ENCODE measurements around the gene MPPED2.

The MPPED2 gene

GRCh38 chr11:30458541-30458940 lies 127.6 kb downstream of the MPPED2 start:
- Histone ChIP-seq H3K9me3 (ENCODE audit: control insufficient read depth, insufficient read depth, low read length) (no peaks in the 10 kb centered on the region), H3K27ac (ENCODE audit: low read length) (no peak overlapping the region), H3K4me3 (ENCODE audit: low read length) (no peak overlapping the region), H3K27me3 (ENCODE audit: control insufficient read depth, insufficient read depth, low read length) (no peaks in the 10 kb centered on the region), H3K36me3 (ENCODE audit: control insufficient read depth, insufficient read depth, low read length) (no peaks in the 10 kb centered on the region), H3K4me1 (ENCODE audit: control insufficient read depth, insufficient read depth, low read length) (0 out of 2 replicates have a peak, but pooled peaks cover 3% of the 10 kb centered on the region)
- no CpG with 5 or more reads among the region's 3 CpGs for WGBS (ENCODE audit: insufficient coverage, insufficient read length)
- no peak for DNase-seq (ENCODE audit: low read depth, low spot score)

- Histone ChIP-seq H3K9me3 (ENCODE audit: control insufficient read depth, insufficient read depth, low read length) (no peaks in the 10 kb centered on the region), H3K4me3 (ENCODE audit: low read length) (no peak overlapping the region), H3K27ac (ENCODE audit: low read length) (no peak overlapping the region), H3K36me3 (ENCODE audit: control insufficient read depth, insufficient read depth, low read length) (no peaks in the 10 kb centered on the region), H3K4me1 (ENCODE audit: control insufficient read depth, insufficient read depth, low read length) (peaks cover 7% of the 10 kb centered on the region), H3K27me3 (ENCODE audit: control insufficient read depth, insufficient read depth, low read length) (no peaks in the 10 kb centered on the region)
- no CpG with 5 or more reads among the region's 3 CpGs for WGBS (ENCODE audit: insufficient coverage, insufficient read length)
- DNase-seq (ENCODE audit: low read depth, low spot score) = no peak
Measured at GRCh38 chr11:30457087-30457486, 129.1 kb downstream of the MPPED2 start.

GRCh38 chr11:30455025-30455424 lies 131.1 kb downstream of the MPPED2 start:
- no CpG with 5 or more reads among the region's 2 CpGs for WGBS (ENCODE audit: insufficient coverage, insufficient read length)
- no peaks in the 10 kb centered on the region for H3K27me3 ChIP-seq (ENCODE audit: control insufficient read depth, insufficient read depth, low read length)
- H3K4me1 ChIP-seq (ENCODE audit: control insufficient read depth, insufficient read depth, low read length) = peaks cover 11% of the 10 kb centered on the region

GRCh38 chr11:30454541-30454940 lies 131.6 kb downstream of the MPPED2 start:
- Histone ChIP-seq H3K4me3 (ENCODE audit: low read length) (no peak overlapping the region), H3K36me3 (ENCODE audit: control insufficient read depth, insufficient read depth, low read length) (no peaks in the 10 kb centered on the region), H3K27me3 (ENCODE audit: control insufficient read depth, insufficient read depth, low read length) (no peaks in the 10 kb centered on the region), H3K27ac (ENCODE audit: low read length) (no peak overlapping the region), H3K4me1 (ENCODE audit: control insufficient read depth, insufficient read depth, low read length) (peaks cover 11% of the 10 kb centered on the region), H3K9me3 (ENCODE audit: control insufficient read depth, insufficient read depth, low read length) (no peaks in the 10 kb centered on the region)
- DNase-seq (ENCODE audit: low read depth, low spot score) = no peak
- WGBS (ENCODE audit: insufficient coverage, insufficient read length) = no CpG with 5 or more reads among the region's 2 CpGs

More at GRCh38 chr11:30455025-30455424, 131.1 kb downstream of the MPPED2 start:
- H3K36me3 ChIP-seq (ENCODE audit: control insufficient read depth, insufficient read depth, low read length) = no peaks in the 10 kb centered on the region
- no peak for DNase-seq (ENCODE audit: low read depth, low spot score)
- H3K27ac ChIP-seq (ENCODE audit: low read length) = no peak overlapping the region
- H3K9me3 ChIP-seq (ENCODE audit: control insufficient read depth, insufficient read depth, low read length) = no peaks in the 10 kb centered on the region
- H3K4me3 ChIP-seq (ENCODE audit: low read length) = no peak overlapping the region

GRCh38 chr11:30454111-30454510 lies 132.0 kb downstream of the MPPED2 start:
- WGBS (ENCODE audit: insufficient coverage, insufficient read length) = no CpG with 5 or more reads among the region's 5 CpGs
- no peaks in the 10 kb centered on the region for H3K36me3 ChIP-seq (ENCODE audit: control insufficient read depth, insufficient read depth, low read length)
- no peak overlapping the region for H3K27ac ChIP-seq (ENCODE audit: low read length)
- no peak for DNase-seq (ENCODE audit: low read depth, low spot score)
- peaks cover 11% of the 10 kb centered on the region for H3K4me1 ChIP-seq (ENCODE audit: control insufficient read depth, insufficient read depth, low read length)
- H3K9me3 ChIP-seq (ENCODE audit: control insufficient read depth, insufficient read depth, low read length) = no peaks in the 10 kb centered on the region
- H3K4me3 ChIP-seq (ENCODE audit: low read length) = no peak overlapping the region
- no peaks in the 10 kb centered on the region for H3K27me3 ChIP-seq (ENCODE audit: control insufficient read depth, insufficient read depth, low read length)

GRCh38 chr11:30453705-30454104 lies 132.4 kb downstream of the MPPED2 start:
- Histone ChIP-seq H3K4me1 (ENCODE audit: control insufficient read depth, insufficient read depth, low read length) (peaks cover 11% of the 10 kb centered on the region), H3K27me3 (ENCODE audit: control insufficient read depth, insufficient read depth, low read length) (no peaks in the 10 kb centered on the region), H3K9me3 (ENCODE audit: control insufficient read depth, insufficient read depth, low read length) (no peaks in the 10 kb centered on the region), H3K36me3 (ENCODE audit: control insufficient read depth, insufficient read depth, low read length) (no peaks in the 10 kb centered on the region), H3K4me3 (ENCODE audit: low read length) (no peak overlapping the region), H3K27ac (ENCODE audit: low read length) (no peak overlapping the region)
- no CpG with 5 or more reads among the region's 1 CpG for WGBS (ENCODE audit: insufficient coverage, insufficient read length)
- no peak for DNase-seq (ENCODE audit: low read depth, low spot score)

GRCh38 chr11:30452842-30453241 lies 133.3 kb downstream of the MPPED2 start:
- peaks cover 11% of the 10 kb centered on the region for H3K4me1 ChIP-seq (ENCODE audit: control insufficient read depth, insufficient read depth, low read length)
- no peak overlapping the region for H3K27ac ChIP-seq (ENCODE audit: low read length)
- no CpG with 5 or more reads among the region's 1 CpG for WGBS (ENCODE audit: insufficient coverage, insufficient read length)
- no peaks in the 10 kb centered on the region for H3K9me3 ChIP-seq (ENCODE audit: control insufficient read depth, insufficient read depth, low read length)
- DNase-seq (ENCODE audit: low read depth, low spot score) = no peak
- H3K36me3 ChIP-seq (ENCODE audit: control insufficient read depth, insufficient read depth, low read length) = no peaks in the 10 kb centered on the region
- no peaks in the 10 kb centered on the region for H3K27me3 ChIP-seq (ENCODE audit: control insufficient read depth, insufficient read depth, low read length)
- H3K4me3 ChIP-seq (ENCODE audit: low read length) = no peak overlapping the region

- no CpG with 5 or more reads among the region's 4 CpGs for WGBS (ENCODE audit: insufficient coverage, insufficient read length)
Measured at GRCh38 chr11:30452114-30452513, 134.0 kb downstream of the MPPED2 start.

GRCh38 chr11:30451626-30452025 lies 134.5 kb downstream of the MPPED2 start:
- WGBS (ENCODE audit: insufficient coverage, insufficient read length) = no CpG with 5 or more reads among the region's 5 CpGs

More at GRCh38 chr11:30452114-30452513, 134.0 kb downstream of the MPPED2 start:
- Histone ChIP-seq H3K4me3 (ENCODE audit: low read length) (no peak overlapping the region), H3K27ac (ENCODE audit: low read length) (no peak overlapping the region), H3K4me1 (ENCODE audit: control insufficient read depth, insufficient read depth, low read length) (peaks cover 11% of the 10 kb centered on the region), H3K27me3 (ENCODE audit: control insufficient read depth, insufficient read depth, low read length) (no peaks in the 10 kb centered on the region), H3K36me3 (ENCODE audit: control insufficient read depth, insufficient read depth, low read length) (no peaks in the 10 kb centered on the region), H3K9me3 (ENCODE audit: control insufficient read depth, insufficient read depth, low read length) (no peaks in the 10 kb centered on the region)
- DNase-seq (ENCODE audit: low read depth, low spot score) = no peak

GRCh38 chr11:30451167-30451566 lies 135.0 kb downstream of the MPPED2 start:
- no peaks in the 10 kb centered on the region for H3K36me3 ChIP-seq (ENCODE audit: control insufficient read depth, insufficient read depth, low read length)
- WGBS (ENCODE audit: insufficient coverage, insufficient read length) = no CpG with 5 or more reads among the region's 1 CpG
- peaks cover 11% of the 10 kb centered on the region for H3K4me1 ChIP-seq (ENCODE audit: control insufficient read depth, insufficient read depth, low read length)
- no peak for DNase-seq (ENCODE audit: low read depth, low spot score)
- H3K9me3 ChIP-seq (ENCODE audit: control insufficient read depth, insufficient read depth, low read length) = no peaks in the 10 kb centered on the region
- no peak overlapping the region for H3K4me3 ChIP-seq (ENCODE audit: low read length)
- no peak overlapping the region for H3K27ac ChIP-seq (ENCODE audit: low read length)
- no peaks in the 10 kb centered on the region for H3K27me3 ChIP-seq (ENCODE audit: control insufficient read depth, insufficient read depth, low read length)

More at GRCh38 chr11:30451626-30452025, 134.5 kb downstream of the MPPED2 start:
- H3K27me3 ChIP-seq (ENCODE audit: control insufficient read depth, insufficient read depth, low read length) = no peaks in the 10 kb centered on the region
- no peaks in the 10 kb centered on the region for H3K36me3 ChIP-seq (ENCODE audit: control insufficient read depth, insufficient read depth, low read length)
- no peaks in the 10 kb centered on the region for H3K9me3 ChIP-seq (ENCODE audit: control insufficient read depth, insufficient read depth, low read length)
- no peak overlapping the region for H3K4me3 ChIP-seq (ENCODE audit: low read length)
- H3K4me1 ChIP-seq (ENCODE audit: control insufficient read depth, insufficient read depth, low read length) = peaks cover 11% of the 10 kb centered on the region
- H3K27ac ChIP-seq (ENCODE audit: low read length) = no peak overlapping the region
- no peak for DNase-seq (ENCODE audit: low read depth, low spot score)

- no peak overlapping the region for H3K27ac ChIP-seq (ENCODE audit: low read length)
- WGBS (ENCODE audit: insufficient coverage, insufficient read length) = no CpG with 5 or more reads among the region's 9 CpGs
Measured at GRCh38 chr11:30447058-30447640, 139.0 kb downstream of the MPPED2 start.

More at GRCh38 chr11:30447058-30447640, 139.0 kb downstream of the MPPED2 start:
- H3K4me1 ChIP-seq (ENCODE audit: control insufficient read depth, insufficient read depth, low read length) = peaks cover 7% of the 10 kb centered on the region
- no peak for DNase-seq (ENCODE audit: low read depth, low spot score)
- no peak overlapping the region for H3K4me3 ChIP-seq (ENCODE audit: low read length)
- H3K9me3 ChIP-seq (ENCODE audit: control insufficient read depth, insufficient read depth, low read length) = no peaks in the 10 kb centered on the region
- no peaks in the 10 kb centered on the region for H3K36me3 ChIP-seq (ENCODE audit: control insufficient read depth, insufficient read depth, low read length)
- H3K27me3 ChIP-seq (ENCODE audit: control insufficient read depth, insufficient read depth, low read length) = no peaks in the 10 kb centered on the region

All from iPS DF 6.9 (cell line).